GM12878 (cell line): ENCODE results near the gene PRKCI. TPM values are rescaled to one million over a fixed set of nuclear protein-coding genes. Genes with fewer than 3 reads are reported as not detected.
A peak's percentile ranks its signal among the peaks of the same experiment; 100 is the strongest.

ENCODE experiments used
- ATAC-seq: fragments of 200-7000 bp; cut with Tn5 transposase; 3 replicates; pipeline ENCODE4 v1.9.1; 2020; ENCODE audit warnings: mild to moderate bottlenecking, moderate library complexity
- BruUV-seq: library from RNA; stranded (reverse); fragments of 400-500 nt; replicated peaks from 2 replicates; lab custom pipeline; 2021; lab: Mats Ljungman, UMichigan
- CTCF ChIA-PET: fragments of 300-600 bp; sonication (Branson Sonifier 250); formaldehyde crosslinking; extraction: SDS; loops from one replicate; lab custom pipeline; 2021; ENCODE audit warnings: inconsistent platforms; lab: Yijun Ruan, JAX
- POLR2A ChIA-PET: fragments of 350-600 bp; formaldehyde crosslinking; extraction: SDS; loops from one replicate; lab custom pipeline; 2021; ENCODE audit warnings: inconsistent platforms; lab: Charles Lee
- RAD21 ChIA-PET: fragments of 300-600 bp; sonication (Branson Sonifier 250); formaldehyde crosslinking; loops from one replicate; lab custom pipeline; 2023; ENCODE audit warnings: antibody characterized with exemption; ENCODE audit not compliant: unreplicated experiment; lab: Charles Lee
- SMC1A ChIA-PET: fragments of 300-600 bp; sonication (Branson Sonifier 250); formaldehyde crosslinking; loops from one replicate; lab custom pipeline; 2023; ENCODE audit not compliant: unreplicated experiment, uncharacterized antibody; lab: Charles Lee
- DNase-seq: peaks from one replicate; pipeline ENCODE4 v3.0.0-alpha.2; 2011; ENCODE audit warnings: low read depth, low spot score
- FAIRE-seq: peaks from 3 replicates; lab custom pipeline; 2011; peaks lifted over from hg19 to GRCh38; lab: Jason Lieb, UNC
- H2AFZ ChIP-seq: 2 replicates; pipeline ENCODE4 v1.6.0; 2011; ENCODE audit warnings: low read depth, low read length, control low read depth; ENCODE audit not compliant: control insufficient read depth
- H3K27ac ChIP-seq: 2 replicates; pipeline ENCODE4 v1.5.1; 2011; ENCODE audit warnings: control low read depth; ENCODE audit not compliant: control insufficient read depth, insufficient read depth
- H3K27me3 ChIP-seq, 2 experiments: replicated peaks in 1 of 2; 2 replicates each; pipeline versions ENCODE4 v1.6.0 to v1.6.1; 2011; ENCODE audit warnings: low read length in 1 of 2; ENCODE audit not compliant: control insufficient read depth in 2 of 2, insufficient read depth in 2 of 2
- H3K36me3 ChIP-seq, 2 experiments: 2 replicates each; pipeline ENCODE4 v1.5.1; 2011; ENCODE audit warnings: low read length in 1 of 2; ENCODE audit not compliant: control insufficient read depth in 2 of 2, insufficient read depth in 2 of 2
- H3K4me1 ChIP-seq: 2 replicates; pipeline ENCODE4 v1.6.1; 2011; ENCODE audit warnings: mild to moderate bottlenecking, low read length, moderate library complexity, mixed read lengths; ENCODE audit not compliant: control insufficient read depth, insufficient read depth
- H3K4me2 ChIP-seq: 2 replicates; pipeline ENCODE4 v1.6.0; 2011; ENCODE audit warnings: control low read depth; ENCODE audit not compliant: control insufficient read depth, insufficient read depth
- H3K4me3 ChIP-seq: fragments of 200-600 bp; sonication (generic); 2 replicates; pipeline ENCODE4 v1.5.1; 2016
- H3K79me2 ChIP-seq: 2 replicates; pipeline ENCODE4 v1.6.0; 2011; ENCODE audit warnings: low read length; ENCODE audit not compliant: control insufficient read depth, insufficient read depth
- H3K9ac ChIP-seq: 2 replicates; pipeline ENCODE4 v1.8.0; 2011; ENCODE audit warnings: low read length, control low read depth, mixed read lengths; ENCODE audit not compliant: control insufficient read depth, insufficient read depth
- H3K9me3 ChIP-seq: replicated peaks from 3 replicates; pipeline ENCODE4 v1.5.1; 2011; ENCODE audit warnings: mild to moderate bottlenecking, low read length; ENCODE audit not compliant: control insufficient read depth, insufficient read depth
- H4K20me1 ChIP-seq: 2 replicates; pipeline ENCODE4 v1.6.0; 2011; ENCODE audit not compliant: control insufficient read depth, insufficient read depth
- BACH1 ChIP-seq: fragments of 450-650 bp; IDR thresholded peaks from 2 replicates; pipeline ENCODE4 v1.6.1; 2017; ENCODE audit warnings: mild to moderate bottlenecking, borderline replicate concordance
- CBX5 ChIP-seq: sonication (generic); IDR thresholded peaks from 2 replicates; pipeline ENCODE4 v1.6.1; 2016; ENCODE audit warnings: low read depth, moderate library complexity, mild to moderate bottlenecking, inconsistent platforms
- HDAC6 ChIP-seq: fragments of 200-600 bp; sonication (generic); IDR thresholded peaks from one replicate; pipeline ENCODE4 v1.8.0; 2017; ENCODE audit warnings: antibody characterized with exemption; ENCODE audit not compliant: unreplicated experiment
- JUNB ChIP-seq: IDR thresholded peaks from 2 replicates; pipeline ENCODE4 v1.6.1; 2016; ENCODE audit warnings: antibody characterized with exemption, mild to moderate bottlenecking
- MXI1 ChIP-seq: fragments of 150-350 bp; IDR thresholded peaks from 2 replicates; pipeline ENCODE4 v1.6.1; 2011; ENCODE audit warnings: low read depth, mild to moderate bottlenecking, inconsistent platforms, low read length, improper control_type of control experiment
- NR2F1 ChIP-seq: fragments of 450-650 bp; conservative IDR thresholded peaks from 2 replicates; pipeline ENCODE4 v1.6.1; 2017; ENCODE audit warnings: mild to moderate bottlenecking
- RUNX3 ChIP-seq: IDR thresholded peaks from 2 replicates; pipeline ENCODE4 v1.6.1; 2012; ENCODE audit warnings: low read length, inconsistent platforms
- SIN3A ChIP-seq: IDR thresholded peaks from 2 replicates; pipeline ENCODE4 v1.6.1; 2012; ENCODE audit warnings: low read depth, low read length, improper control_type of control experiment
- SUPT20H ChIP-seq: IDR thresholded peaks from 2 replicates; pipeline ENCODE4 v1.6.1; 2011; ENCODE audit warnings: low read depth, mild to moderate bottlenecking, low read length, moderate library complexity, borderline replicate concordance; ENCODE audit not compliant: control insufficient read depth
- TBL1XR1 ChIP-seq: IDR thresholded peaks from 2 replicates; pipeline ENCODE4 v1.6.1; 2012; ENCODE audit warnings: low read depth, low read length, improper control_type of control experiment
- YBX1 ChIP-seq: fragments of 450-650 bp; IDR thresholded peaks from 2 replicates; pipeline ENCODE4 v1.6.1; 2016; ENCODE audit warnings: antibody characterized with exemption
- YY1 ChIP-seq: IDR thresholded peaks from 2 replicates; pipeline ENCODE4 v1.6.1; 2011; ENCODE audit warnings: low read depth, mild to moderate bottlenecking, low read length
- ZNF207 ChIP-seq: fragments of 450-650 bp; IDR thresholded peaks from 2 replicates; pipeline ENCODE4 v1.6.1; 2014; ENCODE audit warnings: antibody characterized with exemption, mild to moderate bottlenecking, borderline replicate concordance
- ZNF217 ChIP-seq: fragments of 450-650 bp; IDR thresholded peaks from 2 replicates; pipeline ENCODE4 v1.6.1; 2017; ENCODE audit warnings: antibody characterized with exemption, mild to moderate bottlenecking
- ZNF622 ChIP-seq: fragments of 450-650 bp; IDR thresholded peaks from 2 replicates; pipeline ENCODE4 v1.6.1; 2017; ENCODE audit warnings: mild to moderate bottlenecking, inconsistent platforms
- WGBS: methylation state at CpG from one replicate; pipeline ENCODE4 v1.1.6; 2016; ENCODE audit warnings: low lambda C conversion rate; ENCODE audit not compliant: insufficient replicate concordance, insufficient coverage; ENCODE audit errors: missing lambda C conversion rate; 5-methylcytosine and 5-hydroxymethylcytosine counted together
- in situ Hi-C: fragments of 300-500 bp; cut with MboI; formaldehyde crosslinking; loops from 9 replicates; pipeline ENCODE4 v1.14.3; 2018; ENCODE audit warnings: mixed read lengths
- intact Hi-C: fragments of 100-400 bp; cut with micrococcal nuclease; formaldehyde crosslinking; loops from one replicate; pipeline ENCODE4 v1.14.2; 2022; ENCODE audit not compliant: unreplicated experiment
- polyA plus RNA-seq, 11 experiments: library from polyadenylated mRNA; depleted of rRNA in 4 of 11; unstranded in 6 of 11; stranded (reverse) in 5 of 11; fragments of >200 nt; fragmentation: Nextera tagmentation in 4 of 11; fragmentation: Illumina TruSeq in 1 of 11; extraction: Ambion mirVana in 4 of 11; extraction: Trizol in 1 of 11; gene quantifications; 1 replicate in 1 of 11; 2 replicates in 10 of 11; pipeline versions ENCODE4 v1.2.1 to v1.2.3, GENCODE V29; 2011 to 2016; ENCODE audit warnings: inconsistent platforms in 2 of 11, missing spikeins in 2 of 11, low read depth in 1 of 11
- total RNA-seq, 4 experiments: library from RNA; depleted of rRNA in 3 of 4; stranded (reverse); fragments of >200 nt in 3 of 4; fragmentation: Illumina TruSeq in 1 of 4; extraction: Trizol in 1 of 4; gene quantifications; 2 replicates each; pipeline versions ENCODE4 v1.2.1 to v1.2.3, GENCODE V29; 2013 to 2021
- TF ChIP-seq, protein P1 (sequence below): IDR thresholded peaks from 2 replicates; pipeline ENCODE4 v1.6.1; 2012; ENCODE audit warnings: improper control_type of control experiment, low read depth, low read length; ENCODE audit not compliant: insufficient replicate concordance

Gene PRKCI
- total and polyA plus RNA-seq, 10 of the 15 experiments (the other 5 are each of a cell fraction or from before 2014, with no cell fraction given) = 3.5 to 15.4 (median 11.8) TPM

DNA sequence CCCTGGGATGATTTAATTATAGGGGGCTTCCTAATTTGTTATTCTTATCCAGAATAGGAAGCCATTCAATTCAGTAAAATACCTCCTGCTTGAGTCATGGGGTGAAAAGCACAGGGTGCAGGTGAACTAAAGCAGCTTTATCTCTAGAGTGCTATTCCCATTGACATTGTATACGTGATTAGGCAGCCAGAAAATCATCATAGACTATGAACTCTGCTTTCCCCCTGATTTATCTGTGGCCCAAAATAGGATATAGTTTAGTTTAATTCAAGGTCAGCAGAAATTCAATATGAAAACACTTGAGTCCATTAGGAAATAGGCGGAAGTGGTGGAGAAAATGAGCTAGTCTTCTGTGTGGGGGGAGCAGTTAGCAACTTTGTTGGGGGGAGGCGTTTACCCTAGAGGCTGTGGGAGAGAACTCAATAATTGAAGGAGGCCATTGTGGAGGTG lies 18.2 kb upstream of the PRKCI start:
- intact Hi-C loops = no loop called here
- H2AFZ ChIP-seq = no peak overlapping the region

DNA sequence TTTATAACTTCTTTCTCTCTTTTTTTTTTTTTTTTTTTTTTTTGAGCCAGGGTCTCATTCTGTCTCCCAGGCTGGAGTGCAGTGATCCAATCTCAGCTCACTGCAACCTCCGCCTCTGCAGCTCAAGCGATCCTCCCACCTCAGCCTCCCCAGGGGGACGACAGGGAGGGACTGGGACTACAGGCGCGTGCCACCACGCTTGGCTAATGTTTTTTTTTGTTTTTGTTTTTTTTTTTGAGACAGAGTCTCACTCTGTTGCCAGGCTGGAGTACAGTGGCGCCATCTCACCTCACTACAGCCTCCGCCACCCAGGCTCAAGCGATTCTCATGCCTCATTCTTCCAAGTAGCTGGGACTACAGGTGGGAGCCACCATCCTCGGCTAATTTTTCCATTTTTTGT lies 17.7 kb upstream of the PRKCI start:
- SMC1A ChIA-PET = interaction anchor here (1.1 to 1.5 kb wide), 3 partner anchors 10 to 26 kb away, joined by 3 to 5 read pairs (median 3); no protein-coding TSS in a partner anchor
- Histone ChIP-seq H4K20me1 (no peaks in the 10 kb centered on the region), H2AFZ (no peak overlapping the region), H3K4me2 (no peak overlapping the region), H3K9me3 (no peaks in the 10 kb centered on the region), H3K4me3 (no peak overlapping the region), H3K27me3 (no peaks in the 10 kb centered on the region), H3K9ac (no peak overlapping the region), H3K79me2 (no peaks in the 10 kb centered on the region), H3K36me3 (no peaks in the 10 kb centered on the region), H3K27ac (no peak overlapping the region), H3K4me1 (peaks cover 3% of the 10 kb centered on the region; the same call in 1 of the 2 replicates)
- in situ Hi-C loops = no loop called here
- WGBS = 28% methylated on average over 10 of the region's 10 CpGs
- POLR2A ChIA-PET = no interaction called here
- intact Hi-C loops = no loop called here
- RAD21 ChIA-PET = no interaction called here
- FAIRE-seq = no peak
- no peak for ATAC-seq
- no peak for DNase-seq
- TF ChIP-seq, protein P1, sequence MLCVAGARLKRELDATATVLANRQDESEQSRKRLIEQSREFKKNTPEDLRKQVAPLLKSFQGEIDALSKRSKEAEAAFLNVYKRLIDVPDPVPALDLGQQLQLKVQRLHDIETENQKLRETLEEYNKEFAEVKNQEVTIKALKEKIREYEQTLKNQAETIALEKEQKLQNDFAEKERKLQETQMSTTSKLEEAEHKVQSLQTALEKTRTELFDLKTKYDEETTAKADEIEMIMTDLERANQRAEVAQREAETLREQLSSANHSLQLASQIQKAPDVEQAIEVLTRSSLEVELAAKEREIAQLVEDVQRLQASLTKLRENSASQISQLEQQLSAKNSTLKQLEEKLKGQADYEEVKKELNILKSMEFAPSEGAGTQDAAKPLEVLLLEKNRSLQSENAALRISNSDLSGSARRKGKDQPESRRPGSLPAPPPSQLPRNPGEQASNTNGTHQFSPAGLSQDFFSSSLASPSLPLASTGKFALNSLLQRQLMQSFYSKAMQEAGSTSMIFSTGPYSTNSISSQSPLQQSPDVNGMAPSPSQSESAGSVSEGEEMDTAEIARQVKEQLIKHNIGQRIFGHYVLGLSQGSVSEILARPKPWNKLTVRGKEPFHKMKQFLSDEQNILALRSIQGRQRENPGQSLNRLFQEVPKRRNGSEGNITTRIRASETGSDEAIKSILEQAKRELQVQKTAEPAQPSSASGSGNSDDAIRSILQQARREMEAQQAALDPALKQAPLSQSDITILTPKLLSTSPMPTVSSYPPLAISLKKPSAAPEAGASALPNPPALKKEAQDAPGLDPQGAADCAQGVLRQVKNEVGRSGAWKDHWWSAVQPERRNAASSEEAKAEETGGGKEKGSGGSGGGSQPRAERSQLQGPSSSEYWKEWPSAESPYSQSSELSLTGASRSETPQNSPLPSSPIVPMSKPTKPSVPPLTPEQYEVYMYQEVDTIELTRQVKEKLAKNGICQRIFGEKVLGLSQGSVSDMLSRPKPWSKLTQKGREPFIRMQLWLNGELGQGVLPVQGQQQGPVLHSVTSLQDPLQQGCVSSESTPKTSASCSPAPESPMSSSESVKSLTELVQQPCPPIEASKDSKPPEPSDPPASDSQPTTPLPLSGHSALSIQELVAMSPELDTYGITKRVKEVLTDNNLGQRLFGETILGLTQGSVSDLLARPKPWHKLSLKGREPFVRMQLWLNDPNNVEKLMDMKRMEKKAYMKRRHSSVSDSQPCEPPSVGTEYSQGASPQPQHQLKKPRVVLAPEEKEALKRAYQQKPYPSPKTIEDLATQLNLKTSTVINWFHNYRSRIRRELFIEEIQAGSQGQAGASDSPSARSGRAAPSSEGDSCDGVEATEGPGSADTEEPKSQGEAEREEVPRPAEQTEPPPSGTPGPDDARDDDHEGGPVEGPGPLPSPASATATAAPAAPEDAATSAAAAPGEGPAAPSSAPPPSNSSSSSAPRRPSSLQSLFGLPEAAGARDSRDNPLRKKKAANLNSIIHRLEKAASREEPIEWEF = no peak
- TF ChIP-seq YBX1 (no peak), NR2F1 (no peak), ZNF622 (no peak), RUNX3 (no peak), BACH1 (no peak), SIN3A (no peak), CBX5 (no peak)
- no TSS peak for BruUV-seq
- CTCF ChIA-PET = interaction anchor here (0.6 kb wide), 2 partner anchors 56 to 146 kb away, joined by 3 read pairs; no protein-coding TSS in a partner anchor

More for the DNA sequence above, 18.2 kb upstream of the PRKCI start:
- FAIRE-seq = no peak
- ChIA-PET SMC1A (interaction anchor here (0.6 to 1.5 kb wide), 2 partner anchors 10 to 68 kb away, joined by 3 to 4 read pairs; no protein-coding TSS in a partner anchor), POLR2A (interaction anchor here (0.6 kb wide), 1 partner anchor 165 kb away, joined by 5 read pairs; no protein-coding TSS in a partner anchor), CTCF (interaction anchor here (0.6 to 1.0 kb wide), 5 partner anchors 14 to 147 kb away, joined by 3 read pairs; no protein-coding TSS in a partner anchor), RAD21 (no interaction called here)
- no peaks in the 10 kb centered on the region for H3K79me2 ChIP-seq
- H3K9ac ChIP-seq = no peak overlapping the region
- 58% methylated on average over 3 of the region's 3 CpGs for WGBS
- H3K9me3 ChIP-seq = no peaks in the 10 kb centered on the region
- H3K27me3 ChIP-seq = 0 out of 4 replicates have a peak, but pooled peaks cover 0 to under 1% of the 10 kb centered on the region in 2 experiments
- no TSS peak for BruUV-seq
- no peaks in the 10 kb centered on the region for H4K20me1 ChIP-seq
- ATAC-seq = no peak
- H3K4me2 ChIP-seq = no peak overlapping the region
- H3K4me3 ChIP-seq = peak overlapping the region; percentile 24; the same call in 1 of the 2 replicates
- H3K36me3 ChIP-seq = no peaks in the 10 kb centered on the region
- H3K4me1 ChIP-seq = peaks cover 3% of the 10 kb centered on the region; the same call in 1 of the 2 replicates
- DNase-seq = no peak
- no peak overlapping the region for H3K27ac ChIP-seq
- in situ Hi-C loops = no loop called here
- TF ChIP-seq JUNB = no peak
- no peak for TF ChIP-seq TBL1XR1
- no peak for TF ChIP-seq MXI1
- TF ChIP-seq HDAC6 = no peak
- no peak for TF ChIP-seq SUPT20H
- TF ChIP-seq ZNF207 = no peak
- no peak for TF ChIP-seq ZNF217
- TF ChIP-seq YY1 = no peak
